Measurements from ENCODE around the gene CRYBG1.
"Not testable (repeated sequence)": the region's sequence is repeated elsewhere in the genome, so short reads cannot be mapped to it uniquely, and the experiment has no call there.

Gene CRYBG1

GRCh38 chr6:106373502-106374239, 13.2 kb downstream of the CRYBG1 start:
- DNase-seq = no peak

- peak; percentile 21 for DNase-seq
These were observed 16.6 kb downstream of the CRYBG1 start for GRCh38 chr6:106377061-106377540.

GRCh38 chr6:106379951-106380350, 19.4 kb downstream of the CRYBG1 start:
- no peak for DNase-seq

GRCh38 chr6:106380407-106380806, 19.9 kb downstream of the CRYBG1 start:
- DNase-seq = no peak

- no peak for DNase-seq
These were observed 20.7 kb downstream of the CRYBG1 start for GRCh38 chr6:106381223-106381622.

DNA sequence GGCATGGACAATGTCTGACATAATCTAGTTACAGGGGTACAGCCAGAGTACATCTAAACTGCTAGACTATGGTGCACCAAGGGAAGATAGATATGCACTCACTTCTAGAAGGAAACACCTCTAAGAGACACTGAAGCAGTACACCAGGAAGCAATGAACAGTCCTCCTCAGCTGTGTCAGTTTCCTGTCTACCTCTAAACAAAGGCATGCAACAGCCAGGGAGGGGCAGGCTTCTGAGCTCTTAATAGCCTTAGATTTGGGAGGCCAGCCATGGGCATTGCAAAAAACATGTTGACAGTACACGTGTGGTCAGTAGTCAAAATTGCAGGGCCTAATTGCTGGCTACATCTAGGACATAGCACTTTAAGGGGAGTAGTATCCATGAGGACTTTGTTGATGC, 21.4 kb downstream of the CRYBG1 start:
- no peak for DNase-seq

- no peak for DNase-seq
These were observed 23.1 kb downstream of the CRYBG1 start for GRCh38 chr6:106383573-106383972.

GRCh38 chr6:106385530-106385929, 25.0 kb downstream of the CRYBG1 start:
- no peak for DNase-seq

DNA sequence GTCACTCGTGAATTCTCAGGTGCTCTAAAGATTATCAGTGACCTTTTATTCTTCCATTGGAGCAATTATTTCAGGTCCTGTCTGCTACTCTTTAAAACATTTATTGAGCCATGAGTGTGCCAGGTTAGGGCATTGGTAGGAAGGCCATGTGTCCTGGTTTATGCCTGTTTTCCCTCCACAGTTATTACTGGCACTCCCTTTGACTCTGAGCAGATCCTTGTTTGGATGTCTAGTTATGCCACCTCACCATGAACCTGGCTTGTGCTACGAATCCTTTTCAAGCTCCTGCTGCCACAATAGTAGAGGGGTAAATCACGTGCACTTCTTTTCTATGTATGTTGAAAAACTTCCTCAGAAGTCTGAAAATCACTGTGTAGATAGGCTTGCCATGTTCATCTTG, 27.4 kb downstream of the CRYBG1 start:
- DNase-seq = no peak

DNA sequence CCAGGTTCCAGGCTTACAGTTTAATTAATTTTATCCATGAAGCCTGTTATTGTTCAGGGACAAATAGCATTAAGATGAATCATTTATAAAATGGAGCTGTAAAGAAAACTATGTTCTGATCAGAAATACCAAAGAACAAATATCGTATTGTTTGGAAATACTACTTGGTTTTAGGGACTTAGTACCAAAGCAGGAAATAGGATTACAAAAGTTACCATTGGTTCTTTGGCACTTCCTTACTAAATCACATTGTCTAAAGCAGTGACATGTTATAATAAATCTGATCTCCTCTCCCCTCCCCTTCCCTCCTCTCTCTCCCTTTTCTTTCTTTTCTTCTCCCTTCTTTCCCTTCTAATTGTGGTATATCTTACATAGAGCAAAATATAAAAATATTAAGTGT, 29.6 kb downstream of the CRYBG1 start:
- no peak for DNase-seq

DNA sequence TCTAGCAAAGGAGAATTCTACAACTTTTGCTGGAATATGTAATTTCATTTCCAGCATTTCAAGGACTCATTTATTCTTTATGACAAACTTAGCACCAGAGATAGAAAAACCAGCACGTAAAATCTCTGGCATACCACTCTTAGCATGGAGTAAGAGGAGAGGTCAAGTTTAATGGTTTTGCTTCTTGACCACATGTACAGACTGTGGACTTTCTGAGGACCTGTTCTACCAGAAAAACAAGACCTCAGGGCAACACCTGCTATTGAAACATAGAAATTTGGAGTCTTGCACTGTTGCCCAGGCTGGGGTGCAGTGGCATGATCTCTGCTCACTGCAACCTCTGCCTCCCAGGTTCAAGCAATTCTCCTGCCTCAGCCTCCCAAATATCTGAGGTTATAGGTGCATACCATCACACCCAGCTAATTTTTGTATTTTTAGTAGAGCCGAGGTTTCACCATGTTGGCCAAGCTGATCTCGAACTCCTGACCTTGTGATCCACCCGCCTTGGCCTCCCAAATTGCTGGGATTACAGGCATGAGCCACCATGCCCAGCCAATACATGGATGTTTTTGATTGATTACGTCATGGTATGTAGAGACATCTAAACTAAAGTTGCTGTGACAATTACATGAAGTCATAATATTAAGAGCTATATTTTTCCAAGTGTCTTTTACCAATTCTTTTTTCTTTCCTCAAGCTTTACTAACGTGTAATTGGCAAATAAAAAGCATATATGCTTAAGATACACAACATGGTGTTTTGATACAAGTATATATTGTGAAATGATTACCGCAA, 36.1 kb downstream of the CRYBG1 start:
- no peak for DNase-seq

- DNase-seq = no peak
These were observed 36.9 kb downstream of the CRYBG1 start for GRCh38 chr6:106397431-106397830.

DNA sequence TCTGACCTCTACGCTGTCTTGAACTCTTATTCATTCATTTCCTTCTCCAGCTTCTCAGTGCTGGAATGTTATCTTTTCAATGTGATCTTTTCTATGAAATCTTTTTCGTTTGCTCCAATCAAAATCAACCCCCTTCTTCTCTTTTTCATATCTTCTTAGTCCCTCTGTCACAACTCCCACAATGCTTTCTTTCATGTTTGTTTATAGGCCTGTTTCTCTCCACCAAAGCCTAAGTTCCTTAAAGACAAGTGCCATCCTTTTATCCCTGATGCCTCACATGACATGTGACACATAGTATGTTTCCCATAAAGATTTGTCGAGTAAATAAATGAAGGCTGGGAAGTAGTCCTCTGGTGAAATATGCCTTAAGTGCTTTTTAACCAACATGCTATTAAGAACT, 38.1 kb downstream of the CRYBG1 start:
- no peak for DNase-seq

GRCh38 chr6:106405044-106405443, 44.5 kb downstream of the CRYBG1 start:
- not testable (repeated sequence) for DNase-seq

- DNase-seq = no peak
These were observed 50.5 kb downstream of the CRYBG1 start for GRCh38 chr6:106411056-106411455.

DNA sequence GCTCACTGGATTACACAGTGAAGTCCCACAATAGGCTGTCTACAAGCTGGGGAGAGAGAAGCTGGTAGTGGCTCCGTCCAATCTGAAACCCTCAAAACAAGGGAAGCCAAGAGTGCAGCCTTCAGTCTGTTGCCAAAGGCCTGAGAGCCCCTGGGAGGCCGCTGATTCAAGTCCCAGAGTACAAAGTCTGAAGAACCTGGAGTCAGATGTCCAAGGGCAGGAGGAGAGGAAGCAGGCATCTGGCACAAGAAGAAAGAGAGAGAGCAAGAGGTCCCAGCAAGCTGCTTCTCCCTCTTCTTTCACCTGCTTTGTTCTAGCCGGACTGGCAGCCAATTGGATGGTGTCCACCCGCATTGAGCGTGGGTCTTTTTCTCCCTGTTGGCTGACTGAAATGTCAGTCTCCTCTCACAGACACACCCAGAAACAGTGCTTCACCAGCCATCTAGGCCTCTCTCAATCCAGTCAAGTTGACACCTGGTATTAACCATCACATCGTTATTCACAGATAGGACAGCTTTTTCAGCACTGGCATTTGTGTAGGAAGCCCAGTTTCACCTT, 51.2 kb downstream of the CRYBG1 start:
- no peak for DNase-seq

GRCh38 chr6:106413016-106413415, 52.5 kb downstream of the CRYBG1 start:
- DNase-seq = no peak

- no peak for DNase-seq
These were observed 53.2 kb downstream of the CRYBG1 start for GRCh38 chr6:106413722-106414121.

DNA sequence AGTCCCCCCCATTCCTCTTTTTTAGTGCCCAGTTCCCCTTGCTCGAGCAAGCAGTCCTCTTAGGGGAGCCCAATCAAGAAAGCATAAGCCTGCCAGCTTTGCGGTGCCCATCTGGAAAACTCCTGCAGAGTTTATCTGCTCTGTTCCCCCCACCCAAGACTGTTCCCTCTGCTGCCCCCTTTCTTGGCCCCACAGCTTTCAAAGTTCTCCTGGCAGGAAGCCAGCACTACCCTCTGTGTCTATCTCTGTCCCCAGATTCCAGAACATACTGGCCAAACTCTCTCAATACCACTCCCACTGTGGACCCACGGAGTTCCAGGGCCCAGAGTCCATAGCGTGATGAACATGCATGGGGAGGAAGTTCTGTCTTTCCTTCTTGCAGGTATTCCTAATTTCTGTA, 55.4 kb downstream of the CRYBG1 start:
- no peak for DNase-seq

GRCh38 chr6:106417572-106418147, 57.1 kb downstream of the CRYBG1 start:
- DNase-seq = no peak

- DNase-seq = no peak
These were observed 59.5 kb downstream of the CRYBG1 start for GRCh38 chr6:106419900-106420613.

DNA sequence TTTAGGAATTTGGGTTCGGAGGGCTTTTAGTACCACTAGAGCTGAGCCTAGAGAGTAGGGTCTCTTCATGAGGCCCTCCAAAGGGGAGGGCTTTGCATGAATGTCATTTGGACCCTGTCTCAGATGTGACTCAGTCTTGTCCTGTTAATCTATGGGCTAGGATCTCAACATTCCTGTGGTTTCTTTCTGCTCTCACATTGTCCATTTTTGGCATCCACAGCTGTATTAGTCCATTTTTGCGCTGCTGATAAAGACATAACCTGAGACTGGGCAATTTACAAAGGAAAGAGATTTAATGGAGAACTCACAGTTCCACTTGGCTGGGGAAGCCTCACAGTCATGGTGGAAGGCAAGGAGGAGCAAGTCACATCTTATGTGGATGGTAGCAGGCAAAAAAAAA, 61.0 kb downstream of the CRYBG1 start:
- no peak for DNase-seq

GRCh38 chr6:106422534-106422933, 62.0 kb downstream of the CRYBG1 start:
- no peak for DNase-seq
